ENCODE measurements around the gene FCHSD1. TPM values are rescaled to one million over a fixed set of nuclear protein-coding genes. Genes with fewer than 3 reads are reported as not detected.

The FCHSD1 gene
- total and polyA plus RNA-seq, 10 of the 15 experiments (the other 5 are each of a cell fraction or from before 2014, with no cell fraction given) = 0.97 to 22.8 (median 10.7) TPM

DNA sequence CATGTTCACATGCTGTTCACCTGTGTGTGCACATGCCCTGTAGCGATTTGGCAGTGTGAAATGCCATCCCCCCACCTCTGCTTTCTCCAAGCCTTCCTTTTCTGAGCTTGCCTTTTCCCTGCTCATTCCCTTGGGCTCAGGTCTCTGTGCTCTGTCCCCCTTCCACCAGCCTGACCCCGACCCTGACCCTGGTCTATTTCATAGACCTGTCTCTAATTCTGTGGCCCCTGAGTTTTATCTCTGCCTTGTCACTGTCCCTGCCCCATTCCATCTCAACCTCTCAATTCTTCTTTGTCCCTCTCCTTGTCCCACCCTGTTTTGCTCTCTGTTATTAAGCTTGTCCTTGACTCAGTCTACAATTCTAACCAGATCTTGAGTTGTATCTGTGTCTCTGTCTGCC is 30.1 kb upstream of the FCHSD1 start:
- POLR2A ChIA-PET = no interaction called here
- no peak overlapping the region for H3K27ac ChIP-seq (ENCODE audit: control insufficient read depth, insufficient read depth)
- no peaks in the 10 kb centered on the region for H3K4me1 ChIP-seq (ENCODE audit: control insufficient read depth, insufficient read depth, low read length)
- no peaks in the 10 kb centered on the region for H3K79me2 ChIP-seq (ENCODE audit: control insufficient read depth, insufficient read depth, low read length)
- CTCF ChIA-PET = no interaction called here
- no peak overlapping the region for H2AFZ ChIP-seq (ENCODE audit: control insufficient read depth, low read depth, low read length)
- RAD21 ChIA-PET (ENCODE audit: unreplicated experiment) = no interaction called here
- SMC1A ChIA-PET (ENCODE audit: uncharacterized antibody, unreplicated experiment) = no interaction called here
- H3K27me3 ChIP-seq (replicated peaks in 1 of 2; ENCODE audit: control insufficient read depth in 2 of 2, insufficient read depth in 2 of 2, low read length in 1 of 2) = peaks cover 2 to 12% of the 10 kb centered on the region in 2 experiments
- DNase-seq (ENCODE audit: low read depth, low spot score) (no peak), ATAC-seq (no peak), FAIRE-seq (no peak)
- no peaks in the 10 kb centered on the region for H4K20me1 ChIP-seq (ENCODE audit: control insufficient read depth, insufficient read depth)
- in situ Hi-C loops (cut with MboI) = no loop called here
- H3K36me3 ChIP-seq (ENCODE audit: control insufficient read depth in 2 of 2, insufficient read depth in 2 of 2, low read length in 1 of 2) = no peaks in the 10 kb centered on the region
- no peak overlapping the region for H3K9ac ChIP-seq (ENCODE audit: control insufficient read depth, insufficient read depth, low read length)
- 0% methylated on average over 2 of the region's 2 CpGs for WGBS (ENCODE audit: insufficient coverage, insufficient replicate concordance, low lambda C conversion rate, missing lambda C conversion rate)
- H3K9me3 ChIP-seq (replicated peaks; ENCODE audit: control insufficient read depth, insufficient read depth, low read length) = no peaks in the 10 kb centered on the region
- intact Hi-C loops (cut with micrococcal nuclease; ENCODE audit: unreplicated experiment) = no loop called here
- no peak overlapping the region for H3K4me2 ChIP-seq (ENCODE audit: control insufficient read depth, insufficient read depth)
- no TSS peak for BruUV-seq (replicated peaks)
- TF ChIP-seq BACH1 (IDR thresholded peaks at IDR 0.05; ENCODE audit: borderline replicate concordance) (no peak), MYB (IDR thresholded peaks at IDR 0.05; ENCODE audit: borderline replicate concordance, low read depth, low read length) (no peak)
- H3K4me3 ChIP-seq = no peak overlapping the region

DNA sequence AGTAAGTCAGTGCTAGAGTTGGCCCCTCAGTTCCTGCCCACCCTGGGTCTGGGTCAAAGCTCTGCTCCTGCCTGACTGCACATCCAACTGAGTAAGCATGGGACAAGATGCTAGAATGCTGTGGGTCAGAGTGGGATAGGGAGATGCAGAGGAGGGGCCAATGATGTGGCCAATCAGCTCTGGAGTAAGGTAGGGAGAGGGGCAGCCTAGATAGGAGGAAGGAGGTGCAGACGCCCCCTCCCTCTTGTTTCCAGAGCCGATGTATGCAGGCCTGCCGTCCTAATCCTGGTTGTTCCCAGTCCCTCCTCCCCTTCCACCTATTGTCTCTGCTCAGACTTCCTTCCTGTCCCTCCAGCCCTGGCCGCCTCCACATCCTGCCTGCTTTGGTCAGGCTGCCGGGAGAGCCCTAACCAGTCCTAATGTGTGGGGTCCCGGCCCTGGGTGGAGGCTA is 29.6 kb upstream of the FCHSD1 start:
- FAIRE-seq = no peak

More for the DNA sequence above, 29.6 kb upstream of the FCHSD1 start:
- intact Hi-C loops (cut with micrococcal nuclease; ENCODE audit: unreplicated experiment) = no loop called here
- in situ Hi-C loops (cut with MboI) = no loop called here
- Histone ChIP-seq H4K20me1 (ENCODE audit: control insufficient read depth, insufficient read depth) (no peaks in the 10 kb centered on the region), H2AFZ (ENCODE audit: control insufficient read depth, low read depth, low read length) (no peak overlapping the region), H3K79me2 (ENCODE audit: control insufficient read depth, insufficient read depth, low read length) (no peaks in the 10 kb centered on the region), H3K4me2 (ENCODE audit: control insufficient read depth, insufficient read depth) (no peak overlapping the region), H3K9ac (ENCODE audit: control insufficient read depth, insufficient read depth, low read length) (no peak overlapping the region), H3K36me3 (ENCODE audit: control insufficient read depth in 2 of 2, insufficient read depth in 2 of 2, low read length in 1 of 2) (no peaks in the 10 kb centered on the region), H3K27me3 (replicated peaks in 1 of 2; ENCODE audit: control insufficient read depth in 2 of 2, insufficient read depth in 2 of 2, low read length in 1 of 2) (peaks cover 2 to 12% of the 10 kb centered on the region in 2 experiments), H3K4me3 (no peak overlapping the region), H3K4me1 (ENCODE audit: control insufficient read depth, insufficient read depth, low read length) (no peaks in the 10 kb centered on the region), H3K9me3 (replicated peaks; ENCODE audit: control insufficient read depth, insufficient read depth, low read length) (no peaks in the 10 kb centered on the region), H3K27ac (ENCODE audit: control insufficient read depth, insufficient read depth) (no peak overlapping the region)
- ChIA-PET SMC1A (ENCODE audit: uncharacterized antibody, unreplicated experiment) (no interaction called here), RAD21 (ENCODE audit: unreplicated experiment) (no interaction called here), CTCF (no interaction called here), POLR2A (no interaction called here)
- DNase-seq (ENCODE audit: low read depth, low spot score) (no peak), ATAC-seq (no peak; the same call in 2 of the 3 replicates)
- WGBS (ENCODE audit: insufficient coverage, insufficient replicate concordance, low lambda C conversion rate, missing lambda C conversion rate) = 34% methylated on average over 6 of the region's 6 CpGs
- no peak for TF ChIP-seq ATF7 (IDR thresholded peaks at IDR 0.05; ENCODE audit: low read depth)
- TF ChIP-seq, protein P1, sequence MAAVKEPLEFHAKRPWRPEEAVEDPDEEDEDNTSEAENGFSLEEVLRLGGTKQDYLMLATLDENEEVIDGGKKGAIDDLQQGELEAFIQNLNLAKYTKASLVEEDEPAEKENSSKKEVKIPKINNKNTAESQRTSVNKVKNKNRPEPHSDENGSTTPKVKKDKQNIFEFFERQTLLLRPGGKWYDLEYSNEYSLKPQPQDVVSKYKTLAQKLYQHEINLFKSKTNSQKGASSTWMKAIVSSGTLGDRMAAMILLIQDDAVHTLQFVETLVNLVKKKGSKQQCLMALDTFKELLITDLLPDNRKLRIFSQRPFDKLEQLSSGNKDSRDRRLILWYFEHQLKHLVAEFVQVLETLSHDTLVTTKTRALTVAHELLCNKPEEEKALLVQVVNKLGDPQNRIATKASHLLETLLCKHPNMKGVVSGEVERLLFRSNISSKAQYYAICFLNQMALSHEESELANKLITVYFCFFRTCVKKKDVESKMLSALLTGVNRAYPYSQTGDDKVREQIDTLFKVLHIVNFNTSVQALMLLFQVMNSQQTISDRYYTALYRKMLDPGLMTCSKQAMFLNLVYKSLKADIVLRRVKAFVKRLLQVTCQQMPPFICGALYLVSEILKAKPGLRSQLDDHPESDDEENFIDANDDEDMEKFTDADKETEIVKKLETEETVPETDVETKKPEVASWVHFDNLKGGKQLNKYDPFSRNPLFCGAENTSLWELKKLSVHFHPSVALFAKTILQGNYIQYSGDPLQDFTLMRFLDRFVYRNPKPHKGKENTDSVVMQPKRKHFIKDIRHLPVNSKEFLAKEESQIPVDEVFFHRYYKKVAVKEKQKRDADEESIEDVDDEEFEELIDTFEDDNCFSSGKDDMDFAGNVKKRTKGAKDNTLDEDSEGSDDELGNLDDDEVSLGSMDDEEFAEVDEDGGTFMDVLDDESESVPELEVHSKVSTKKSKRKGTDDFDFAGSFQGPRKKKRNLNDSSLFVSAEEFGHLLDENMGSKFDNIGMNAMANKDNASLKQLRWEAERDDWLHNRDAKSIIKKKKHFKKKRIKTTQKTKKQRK (IDR thresholded peaks at IDR 0.05; ENCODE audit: low read depth, low read length) = no peak
- no peak for TF ChIP-seq HDAC6 (IDR thresholded peaks at IDR 0.05; ENCODE audit: unreplicated experiment)
- no peak for TF ChIP-seq ZNF207 (IDR thresholded peaks at IDR 0.05; ENCODE audit: borderline replicate concordance)
- no peak for TF ChIP-seq WRNIP1 (IDR thresholded peaks at IDR 0.05; ENCODE audit: borderline replicate concordance, low read depth, low read length)
- no peak for TF ChIP-seq BRCA1 (IDR thresholded peaks at IDR 0.05; ENCODE audit: low read depth, low read length)
- TF ChIP-seq PAX8 (IDR thresholded peaks at IDR 0.05) = no peak
- TF ChIP-seq YY1 (IDR thresholded peaks at IDR 0.05; ENCODE audit: low read depth, low read length) = no peak
- no peak for TF ChIP-seq IRF4 (IDR thresholded peaks at IDR 0.05; ENCODE audit: low read depth, low read length)
- no peak for TF ChIP-seq SP1 (IDR thresholded peaks at IDR 0.05; ENCODE audit: low read depth, low read length)
- no peak for TF ChIP-seq MTA2 (IDR thresholded peaks at IDR 0.05; ENCODE audit: low read depth)
- TF ChIP-seq SMARCA5 (IDR thresholded peaks at IDR 0.05) = no peak
- BruUV-seq (replicated peaks) = no TSS peak
